ENCODE results near the gene ANKRD33B. TPM values are rescaled to one million over a fixed set of nuclear protein-coding genes. Genes with fewer than 3 reads are reported as not detected.
"Not testable (repeated sequence)": the region's sequence is repeated elsewhere in the genome, so short reads cannot be mapped to it uniquely, and the experiment has no call there.

The ANKRD33B gene
- polyA plus RNA-seq, 1 experiment, result 4.8 TPM

- DNase-seq (ENCODE audit: low read depth, low spot score), result no peak
- Histone ChIP-seq H3K4me3 (ENCODE audit: low read depth, low read length) (no peak overlapping the region), H3K27me3 (ENCODE audit: control insufficient read depth, insufficient read depth, low read length) (no peaks in the 10 kb centered on the region), H3K27ac (ENCODE audit: low read depth, low read length) (no peak overlapping the region), H3K9me3 (ENCODE audit: control insufficient read depth, insufficient read depth, low read length) (no peaks in the 10 kb centered on the region)
- ChIA-PET CTCF (interaction anchor here (0.9 kb wide), 1 partner anchor 22 kb away, joined by 4 read pairs; no protein-coding TSS in a partner anchor), POLR2A (interaction anchor here (0.7 kb wide), 1 partner anchor 166 kb away, joined by 4 read pairs; no protein-coding TSS in a partner anchor)
- TF ChIP-seq, protein P1, sequence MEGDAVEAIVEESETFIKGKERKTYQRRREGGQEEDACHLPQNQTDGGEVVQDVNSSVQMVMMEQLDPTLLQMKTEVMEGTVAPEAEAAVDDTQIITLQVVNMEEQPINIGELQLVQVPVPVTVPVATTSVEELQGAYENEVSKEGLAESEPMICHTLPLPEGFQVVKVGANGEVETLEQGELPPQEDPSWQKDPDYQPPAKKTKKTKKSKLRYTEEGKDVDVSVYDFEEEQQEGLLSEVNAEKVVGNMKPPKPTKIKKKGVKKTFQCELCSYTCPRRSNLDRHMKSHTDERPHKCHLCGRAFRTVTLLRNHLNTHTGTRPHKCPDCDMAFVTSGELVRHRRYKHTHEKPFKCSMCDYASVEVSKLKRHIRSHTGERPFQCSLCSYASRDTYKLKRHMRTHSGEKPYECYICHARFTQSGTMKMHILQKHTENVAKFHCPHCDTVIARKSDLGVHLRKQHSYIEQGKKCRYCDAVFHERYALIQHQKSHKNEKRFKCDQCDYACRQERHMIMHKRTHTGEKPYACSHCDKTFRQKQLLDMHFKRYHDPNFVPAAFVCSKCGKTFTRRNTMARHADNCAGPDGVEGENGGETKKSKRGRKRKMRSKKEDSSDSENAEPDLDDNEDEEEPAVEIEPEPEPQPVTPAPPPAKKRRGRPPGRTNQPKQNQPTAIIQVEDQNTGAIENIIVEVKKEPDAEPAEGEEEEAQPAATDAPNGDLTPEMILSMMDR (IDR thresholded peaks at IDR 0.05; ENCODE audit: low read depth, low read length), result no peak
These were observed 41.1 kb downstream of the ANKRD33B start for GRCh38 chr5:10604975-10605374.

DNA sequence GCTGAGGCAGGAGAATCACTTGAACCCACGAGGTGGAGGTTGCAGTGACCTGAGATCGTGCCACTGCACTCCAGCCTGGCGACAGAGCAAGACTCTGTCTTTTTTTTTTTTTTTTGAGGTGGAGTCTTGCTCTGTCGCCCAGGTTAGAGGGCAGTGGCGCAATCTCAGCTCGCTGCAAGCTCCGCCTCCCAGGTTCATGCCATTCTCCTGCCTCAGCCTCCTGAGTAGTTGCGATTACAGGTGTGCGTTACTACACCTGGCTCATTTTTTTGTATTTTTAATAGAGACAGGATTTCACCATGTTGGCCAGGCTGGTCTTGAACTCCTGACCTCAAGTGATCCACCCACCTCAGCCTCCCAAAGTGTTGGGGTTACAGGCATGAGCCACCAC, 42.8 kb downstream of the ANKRD33B start:
- CTCF ChIA-PET, result interaction anchor here (2.8 to 3.6 kb wide), 2 partner anchors 21 to 154 kb away, joined by 10 to 28 read pairs; no protein-coding TSS in a partner anchor

GRCh38 chr5:10607023-10607665, 43.3 kb downstream of the ANKRD33B start:
- DNase-seq (ENCODE audit: low read depth, low spot score), result no peak
- POLR2A ChIA-PET, result interaction anchor here (0.6 to 1.2 kb wide), 2 partner anchors 21 to 49 kb away, joined by 3 to 4 read pairs; no protein-coding TSS in a partner anchor
- H3K4me3 ChIP-seq (ENCODE audit: low read depth, low read length), result no peak overlapping the region
- no peaks in the 10 kb centered on the region for H3K9me3 ChIP-seq (ENCODE audit: control insufficient read depth, insufficient read depth, low read length)
- TF ChIP-seq, protein P1 (IDR thresholded peaks at IDR 0.05; ENCODE audit: low read depth, low read length), result no peak
- CTCF ChIA-PET, result interaction anchor here (0.9 to 3.6 kb wide), 5 partner anchors 10 to 154 kb away, joined by 3 to 28 read pairs (median 4); no protein-coding TSS in a partner anchor
- H3K27ac ChIP-seq (ENCODE audit: low read depth, low read length), result peak overlapping the region; percentile 52
- H3K27me3 ChIP-seq (ENCODE audit: control insufficient read depth, insufficient read depth, low read length), result no peaks in the 10 kb centered on the region

More for the DNA sequence above, 42.8 kb downstream of the ANKRD33B start:
- POLR2A ChIA-PET, result interaction anchor here (0.6 kb wide), 1 partner anchor 50 kb away, joined by 4 read pairs; no protein-coding TSS in a partner anchor
- not testable (repeated sequence) for H3K27ac ChIP-seq (ENCODE audit: low read depth, low read length); DNase-seq (ENCODE audit: low read depth, low spot score); H3K27me3 ChIP-seq (ENCODE audit: control insufficient read depth, insufficient read depth, low read length); H3K4me3 ChIP-seq (ENCODE audit: low read depth, low read length); H3K9me3 ChIP-seq (ENCODE audit: control insufficient read depth, insufficient read depth, low read length)

DNA sequence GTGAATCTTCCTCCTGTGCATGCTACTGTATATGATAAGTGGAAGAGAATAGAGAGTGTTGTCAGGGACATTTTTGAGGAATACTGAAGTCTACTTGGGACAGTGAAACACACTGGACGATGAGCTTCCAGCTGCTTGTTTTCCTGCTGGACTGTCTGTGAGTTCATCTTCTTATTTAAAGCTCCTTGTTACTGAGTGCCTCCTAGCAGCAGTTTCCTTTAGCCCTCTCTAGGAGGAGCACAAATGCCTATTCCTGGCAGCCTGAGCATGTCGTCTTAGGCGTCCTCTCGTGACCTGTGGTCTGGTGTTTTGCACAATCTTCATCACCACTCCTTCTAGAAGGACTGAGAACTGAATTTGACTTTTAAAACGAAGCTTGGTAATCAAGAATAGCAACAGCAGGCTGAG, 43.8 kb downstream of the ANKRD33B start:
- no peak for DNase-seq (ENCODE audit: low read depth, low spot score)
- POLR2A ChIA-PET, result interaction anchor here (1.2 kb wide), 1 partner anchor 20 kb away, joined by 3 read pairs; no protein-coding TSS in a partner anchor
- peak overlapping the region; percentile 52 for H3K27ac ChIP-seq (ENCODE audit: low read depth, low read length)
- TF ChIP-seq, protein P1 (IDR thresholded peaks at IDR 0.05; ENCODE audit: low read depth, low read length), result peak; percentile 37
- H3K27me3 ChIP-seq (ENCODE audit: control insufficient read depth, insufficient read depth, low read length), result no peaks in the 10 kb centered on the region
- H3K4me3 ChIP-seq (ENCODE audit: low read depth, low read length), result no peak overlapping the region
- no peaks in the 10 kb centered on the region for H3K9me3 ChIP-seq (ENCODE audit: control insufficient read depth, insufficient read depth, low read length)
- CTCF ChIA-PET, result interaction anchor here (0.7 to 3.6 kb wide), 9 partner anchors 9 to 324 kb away, joined by 3 to 28 read pairs (median 3); no protein-coding TSS in a partner anchor

DNA sequence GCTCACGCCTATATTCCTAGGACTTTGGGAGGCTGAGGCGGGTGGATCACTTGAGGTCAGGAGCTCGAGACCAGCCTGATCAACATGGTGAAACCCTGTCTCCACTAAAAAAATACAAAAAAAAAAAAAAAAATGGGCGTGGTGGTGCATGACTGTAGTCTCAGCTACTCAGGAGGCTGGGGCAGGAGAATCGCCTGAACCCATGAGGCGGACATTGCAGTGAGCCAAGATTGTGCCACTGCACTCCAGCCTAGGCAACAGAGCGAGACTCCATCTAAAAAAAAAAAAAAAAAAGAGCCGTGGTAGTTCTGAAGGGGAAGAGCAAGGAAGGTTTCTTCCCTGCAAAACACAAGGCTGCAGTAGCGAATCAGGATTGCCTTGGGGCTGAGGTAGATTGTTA, 44.2 kb downstream of the ANKRD33B start:
- POLR2A ChIA-PET, result interaction anchor here (1.2 kb wide), 1 partner anchor 20 kb away, joined by 3 read pairs; no protein-coding TSS in a partner anchor
- not testable (repeated sequence) for H3K27ac ChIP-seq (ENCODE audit: low read depth, low read length); DNase-seq (ENCODE audit: low read depth, low spot score); H3K27me3 ChIP-seq (ENCODE audit: control insufficient read depth, insufficient read depth, low read length); H3K9me3 ChIP-seq (ENCODE audit: control insufficient read depth, insufficient read depth, low read length); H3K4me3 ChIP-seq (ENCODE audit: low read depth, low read length)
- CTCF ChIA-PET, result interaction anchor here (0.6 to 3.6 kb wide), 11 partner anchors 9 to 355 kb away, joined by 3 to 28 read pairs (median 3); no protein-coding TSS in a partner anchor

DNA sequence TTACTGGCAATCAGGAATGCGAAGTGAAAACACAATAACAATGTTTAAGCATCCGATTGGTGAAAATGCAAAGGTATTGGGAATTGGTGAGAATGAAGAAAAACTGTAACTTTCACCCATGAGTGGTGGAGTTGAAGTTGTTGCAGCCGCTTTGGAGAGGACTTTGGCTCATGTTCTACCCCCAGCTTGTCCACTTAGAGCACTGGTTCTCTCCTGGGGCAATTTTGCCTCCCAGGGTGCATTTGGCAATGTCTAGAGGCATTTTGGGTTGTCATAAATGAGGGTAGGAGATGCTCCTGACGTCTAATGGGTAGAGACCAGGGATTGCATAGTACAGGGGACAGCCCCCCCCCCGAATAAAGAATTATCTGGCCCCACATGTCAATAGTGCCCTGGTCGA, 46.2 kb downstream of the ANKRD33B start:
- POLR2A ChIA-PET, result no interaction called here
- TF ChIP-seq, protein P1 (IDR thresholded peaks at IDR 0.05; ENCODE audit: low read depth, low read length), result no peak
- no peak for DNase-seq (ENCODE audit: low read depth, low spot score)
- H3K27ac ChIP-seq (ENCODE audit: low read depth, low read length), result no peak overlapping the region
- H3K9me3 ChIP-seq (ENCODE audit: control insufficient read depth, insufficient read depth, low read length), result no peaks in the 10 kb centered on the region; the same call in 1 of the 2 replicates
- no peak overlapping the region for H3K4me3 ChIP-seq (ENCODE audit: low read depth, low read length)
- H3K27me3 ChIP-seq (ENCODE audit: control insufficient read depth, insufficient read depth, low read length), result no peaks in the 10 kb centered on the region
- CTCF ChIA-PET, result interaction anchor here (3.6 kb wide), 1 partner anchor 18 kb away, joined by 28 read pairs; no protein-coding TSS in a partner anchor

All from AG04450 (cell line).